Left ventricle myocardium inferior (tissue), 1 donor: ENCODE measurements around the gene ASB11. TPM values are rescaled to one million over a fixed set of nuclear protein-coding genes. Genes with fewer than 3 reads are reported as not detected.

ENCODE experiments used
- DNase-seq: peaks from one replicate; pipeline ENCODE4 v3.0.0-alpha.2; 2020
- H3K27ac ChIP-seq: fragments of 200-600 bp; replicated peaks from 2 replicates; pipeline ENCODE4 v1.8.0; 2021
- H3K27me3 ChIP-seq: fragments of 200-600 bp; 2 replicates; pipeline ENCODE4 v1.8.0; 2021; ENCODE audit warnings: low read depth
- H3K36me3 ChIP-seq: fragments of 200-600 bp; 2 replicates; pipeline ENCODE4 v1.8.0; 2021
- H3K4me1 ChIP-seq: fragments of 200-600 bp; 2 replicates; pipeline ENCODE4 v1.8.0; 2021
- H3K4me3 ChIP-seq: fragments of 200-600 bp; 2 replicates; pipeline ENCODE4 v1.8.0; 2021; ENCODE audit warnings: mild to moderate bottlenecking, moderate library complexity
- H3K9me3 ChIP-seq: fragments of 200-600 bp; replicated peaks from 2 replicates; pipeline ENCODE4 v1.8.0; 2021
- intact Hi-C: fragments of 100-400 bp; cut with micrococcal nuclease; formaldehyde crosslinking; loops from one replicate; pipeline ENCODE4 v1.11.0; 2022
- total RNA-seq: library from RNA; stranded (reverse); fragmentation: NEBNext Ultra II Directional; extraction: Animal tissue kit (Norgen Biotek cat#: 25700); gene quantifications from one replicate; pipeline ENCODE4 v1.2.1, GENCODE V29; 2021
- TF ChIP-seq, protein P1 (sequence below): fragments of 200-600 bp; IDR thresholded peaks from 2 replicates; pipeline ENCODE4 v1.8.0; 2021; ENCODE audit warnings: antibody characterized with exemption, mild to moderate bottlenecking, borderline replicate concordance
- donor health status: DM: no; HTN: yes; CAD: no; lungs with severe emphysema.

Gene ASB11
- total RNA-seq, 1 donor from 2014 or later, result 116 TPM

DNA sequence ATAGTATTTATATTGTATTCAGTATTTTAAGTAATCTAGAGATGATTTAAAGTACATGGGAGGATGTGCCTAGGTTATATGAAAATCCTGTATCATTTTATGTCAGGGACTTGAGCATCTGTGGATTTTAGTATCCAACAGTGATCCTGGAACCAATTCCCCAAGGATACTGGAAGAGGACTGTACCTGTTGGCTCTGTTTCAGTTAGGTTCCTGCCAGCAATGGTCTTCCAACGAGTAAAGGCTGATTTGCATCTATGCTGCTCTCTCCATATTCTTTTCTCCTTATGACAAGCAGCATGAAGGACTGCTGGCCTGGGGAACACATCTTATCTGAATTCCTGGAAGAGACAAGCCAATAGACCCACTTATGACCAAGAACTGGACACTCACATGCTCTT is 80.4 kb downstream of the ASB11 start:
- Histone ChIP-seq H3K4me1 (no peaks in the 10 kb centered on the region), H3K27me3 (no peaks in the 10 kb centered on the region), H3K4me3 (no peak overlapping the region), H3K36me3 (no peaks in the 10 kb centered on the region), H3K27ac (no peak overlapping the region), H3K9me3 (no peaks in the 10 kb centered on the region)
- DNase-seq, result no peak
- TF ChIP-seq, protein P1, sequence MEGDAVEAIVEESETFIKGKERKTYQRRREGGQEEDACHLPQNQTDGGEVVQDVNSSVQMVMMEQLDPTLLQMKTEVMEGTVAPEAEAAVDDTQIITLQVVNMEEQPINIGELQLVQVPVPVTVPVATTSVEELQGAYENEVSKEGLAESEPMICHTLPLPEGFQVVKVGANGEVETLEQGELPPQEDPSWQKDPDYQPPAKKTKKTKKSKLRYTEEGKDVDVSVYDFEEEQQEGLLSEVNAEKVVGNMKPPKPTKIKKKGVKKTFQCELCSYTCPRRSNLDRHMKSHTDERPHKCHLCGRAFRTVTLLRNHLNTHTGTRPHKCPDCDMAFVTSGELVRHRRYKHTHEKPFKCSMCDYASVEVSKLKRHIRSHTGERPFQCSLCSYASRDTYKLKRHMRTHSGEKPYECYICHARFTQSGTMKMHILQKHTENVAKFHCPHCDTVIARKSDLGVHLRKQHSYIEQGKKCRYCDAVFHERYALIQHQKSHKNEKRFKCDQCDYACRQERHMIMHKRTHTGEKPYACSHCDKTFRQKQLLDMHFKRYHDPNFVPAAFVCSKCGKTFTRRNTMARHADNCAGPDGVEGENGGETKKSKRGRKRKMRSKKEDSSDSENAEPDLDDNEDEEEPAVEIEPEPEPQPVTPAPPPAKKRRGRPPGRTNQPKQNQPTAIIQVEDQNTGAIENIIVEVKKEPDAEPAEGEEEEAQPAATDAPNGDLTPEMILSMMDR, result no peak
- intact Hi-C loops, result no loop called here

DNA sequence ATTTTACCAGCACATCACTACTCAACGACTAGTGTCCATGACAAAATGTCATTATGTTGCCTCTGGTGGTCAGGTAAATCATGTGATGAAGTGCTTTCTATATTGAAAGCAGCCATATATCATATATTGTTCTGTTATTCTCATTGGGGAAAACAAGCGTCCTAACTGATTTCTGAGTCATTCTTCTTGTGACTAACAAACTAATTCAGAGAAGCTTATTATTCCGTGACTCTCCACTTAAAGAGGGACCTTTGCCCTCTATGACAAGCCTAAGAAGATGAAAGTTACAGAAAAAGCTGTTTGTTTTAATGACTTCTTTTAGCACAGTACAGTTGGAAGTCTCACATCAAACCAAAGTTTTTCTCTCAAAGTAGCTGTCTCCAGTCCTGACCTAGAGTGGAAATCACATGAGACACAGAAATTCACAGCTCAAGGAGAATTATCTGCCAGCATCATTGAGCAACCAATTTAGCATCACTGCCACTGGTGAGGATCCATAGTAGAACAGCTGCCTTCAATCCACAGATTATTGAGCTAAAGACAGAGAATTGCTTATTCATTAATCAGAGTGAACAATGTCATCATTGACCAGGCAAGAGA is 81.9 kb downstream of the ASB11 start:
- no peak for DNase-seq
- H3K27me3 ChIP-seq, result no peaks in the 10 kb centered on the region
- H3K4me1 ChIP-seq, result no peaks in the 10 kb centered on the region
- TF ChIP-seq, protein P1, result no peak
- H3K36me3 ChIP-seq, result no peaks in the 10 kb centered on the region
- H3K27ac ChIP-seq, result no peak overlapping the region
- intact Hi-C loops, result no loop called here
- no peak overlapping the region for H3K4me3 ChIP-seq
- H3K9me3 ChIP-seq, result no peaks in the 10 kb centered on the region

Other genes with a start within 250 kb of the ASB11 start
- 1.3 TPM for gene ASB9, start 45.6 kb downstream of the ASB11 start, total RNA-seq
- 3.8 TPM for gene PIGA, start 19.9 kb upstream of the ASB11 start, total RNA-seq
- gene VEGFD, start 68.8 kb upstream of the ASB11 start, total RNA-seq, result 8.3 TPM
- gene PIR, start 177.7 kb upstream of the ASB11 start, total RNA-seq, result 13.0 TPM
- 3.3 TPM for gene BMX, start 185.2 kb upstream of the ASB11 start, total RNA-seq